ENCODE measurements around the gene RHOJ.
"Not testable (repeated sequence)": the region's sequence is repeated elsewhere in the genome, so short reads cannot be mapped to it uniquely, and the experiment has no call there.

The RHOJ gene

GRCh38 chr14:63277591-63278183, 73.4 kb downstream of the RHOJ start:
- TF ChIP-seq CTCF (IDR thresholded peaks at IDR 0.05; ENCODE audit: insufficient read depth, low read depth, low read length, missing control alignments): no peak
- DNase-seq (ENCODE audit: low read depth): no peak
- no peak overlapping the region for H3K4me3 ChIP-seq (ENCODE audit: low read depth, low read length)

- not testable (repeated sequence) for H3K4me3 ChIP-seq (ENCODE audit: low read depth, low read length); DNase-seq (ENCODE audit: low read depth)
Observed at GRCh38 chr14:63279933-63280332, 75.7 kb downstream of the RHOJ start.

GRCh38 chr14:63282997-63283883, 79.0 kb downstream of the RHOJ start:
- peak; percentile 78 for DNase-seq (ENCODE audit: low read depth)
- H3K4me3 ChIP-seq (ENCODE audit: low read depth, low read length): peak overlapping the region; percentile 58
- no peak for TF ChIP-seq CTCF (IDR thresholded peaks at IDR 0.05; ENCODE audit: insufficient read depth, low read depth, low read length, missing control alignments)

GRCh38 chr14:63283884-63284248, 79.6 kb downstream of the RHOJ start:
- TF ChIP-seq CTCF (IDR thresholded peaks at IDR 0.05; ENCODE audit: insufficient read depth, low read depth, low read length, missing control alignments): no peak
- peak; percentile 51 for DNase-seq (ENCODE audit: low read depth)
- no peak overlapping the region for H3K4me3 ChIP-seq (ENCODE audit: low read depth, low read length)

- no peak overlapping the region for H3K4me3 ChIP-seq (ENCODE audit: low read depth, low read length)
Observed at GRCh38 chr14:63286071-63286470, 81.8 kb downstream of the RHOJ start.

GRCh38 chr14:63287666-63288483, 83.6 kb downstream of the RHOJ start:
- H3K4me3 ChIP-seq (ENCODE audit: low read depth, low read length): no peak overlapping the region
- no peak for TF ChIP-seq CTCF (IDR thresholded peaks at IDR 0.05; ENCODE audit: insufficient read depth, low read depth, low read length, missing control alignments)
- DNase-seq (ENCODE audit: low read depth): no peak

More at GRCh38 chr14:63286071-63286470, 81.8 kb downstream of the RHOJ start:
- TF ChIP-seq CTCF (IDR thresholded peaks at IDR 0.05; ENCODE audit: insufficient read depth, low read depth, low read length, missing control alignments): no peak
- DNase-seq (ENCODE audit: low read depth): no peak

GRCh38 chr14:63288853-63289252, 84.6 kb downstream of the RHOJ start:
- peak; percentile 60 for DNase-seq (ENCODE audit: low read depth)
- TF ChIP-seq CTCF (IDR thresholded peaks at IDR 0.05; ENCODE audit: insufficient read depth, low read depth, low read length, missing control alignments): no peak
- H3K4me3 ChIP-seq (ENCODE audit: low read depth, low read length): no peak overlapping the region

Data from GM12865 (cell line).